ENCODE data around the gene ISL1.

DNA sequence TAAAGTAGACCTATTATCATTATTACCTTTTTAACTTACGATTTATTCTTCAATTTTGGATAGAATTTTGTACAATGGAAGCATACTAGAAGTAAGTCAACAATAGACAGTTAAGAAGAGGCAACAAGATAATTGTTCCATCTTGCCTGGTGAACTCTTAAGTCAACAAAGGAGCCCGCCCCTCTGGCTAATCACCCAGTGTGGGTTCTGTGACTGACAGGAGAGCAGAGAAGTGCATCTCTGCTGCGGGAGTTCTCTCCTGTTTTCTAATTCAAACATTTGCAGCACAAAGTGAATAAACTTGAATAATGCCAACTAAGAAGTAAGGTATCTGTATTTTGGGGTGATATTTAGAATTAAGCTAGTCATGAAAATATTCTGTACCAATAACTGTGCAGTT is 6.7 kb upstream of the ISL1 start:
- no peak for TF ChIP-seq SUZ12 (IDR thresholded peaks at IDR 0.05; ENCODE audit: extremely low read depth, insufficient read depth, insufficient read length)
- no peak for TF ChIP-seq YY1 (IDR thresholded peaks at IDR 0.05; ENCODE audit: insufficient read depth, insufficient read length)
